Measurements from ENCODE around the gene EPB41L5.

GRCh38 chr2:120180066-120180465 is 167.2 kb downstream of the EPB41L5 start:
- TF ChIP-seq CTCF (optimal IDR thresholded peaks at IDR 0.05 in 1 of 3, IDR thresholded peaks at IDR 0.05 in 1 of 3, conservative IDR thresholded peaks at IDR 0.05 in 1 of 3; ENCODE audit: extremely low read depth in 1 of 3, insufficient read depth in 2 of 3, low read length in 3 of 3) (no peak), EZH2 (IDR thresholded peaks at IDR 0.05; ENCODE audit: low read length) (no peak)

Data from keratinocyte (primary cell).